ENCODE measurements around the gene FBXL22.

DNA sequence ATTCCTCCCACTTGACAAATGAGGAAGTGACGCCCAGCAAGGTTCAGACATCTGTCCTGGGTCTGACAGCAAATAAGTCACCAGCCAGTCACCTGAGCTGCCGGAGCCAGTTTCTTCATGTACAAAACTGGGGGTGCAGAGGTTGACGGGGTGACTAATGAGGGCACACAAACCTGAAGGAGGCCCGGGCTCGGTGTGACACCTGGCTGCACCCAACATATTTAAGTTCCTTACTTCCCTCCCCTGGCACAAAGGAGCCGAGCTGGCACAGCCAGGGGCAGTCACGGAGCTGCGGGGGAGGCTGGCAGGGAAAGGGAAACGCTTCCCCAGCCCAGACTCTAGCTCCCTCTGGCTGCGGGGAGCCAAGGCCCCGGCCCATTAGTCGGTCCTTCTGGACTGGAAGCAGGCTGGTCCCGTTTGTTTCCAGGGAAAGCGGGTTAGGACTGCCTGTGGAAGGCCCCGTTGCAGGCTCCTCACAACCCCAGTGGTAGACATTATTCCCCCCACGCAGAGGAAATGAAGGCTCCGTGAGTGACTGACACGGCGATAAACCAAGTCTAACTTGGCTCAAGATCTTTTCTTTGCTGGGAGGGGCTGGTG is 2.3 kb downstream of the FBXL22 start:
- TF ChIP-seq, protein P1, sequence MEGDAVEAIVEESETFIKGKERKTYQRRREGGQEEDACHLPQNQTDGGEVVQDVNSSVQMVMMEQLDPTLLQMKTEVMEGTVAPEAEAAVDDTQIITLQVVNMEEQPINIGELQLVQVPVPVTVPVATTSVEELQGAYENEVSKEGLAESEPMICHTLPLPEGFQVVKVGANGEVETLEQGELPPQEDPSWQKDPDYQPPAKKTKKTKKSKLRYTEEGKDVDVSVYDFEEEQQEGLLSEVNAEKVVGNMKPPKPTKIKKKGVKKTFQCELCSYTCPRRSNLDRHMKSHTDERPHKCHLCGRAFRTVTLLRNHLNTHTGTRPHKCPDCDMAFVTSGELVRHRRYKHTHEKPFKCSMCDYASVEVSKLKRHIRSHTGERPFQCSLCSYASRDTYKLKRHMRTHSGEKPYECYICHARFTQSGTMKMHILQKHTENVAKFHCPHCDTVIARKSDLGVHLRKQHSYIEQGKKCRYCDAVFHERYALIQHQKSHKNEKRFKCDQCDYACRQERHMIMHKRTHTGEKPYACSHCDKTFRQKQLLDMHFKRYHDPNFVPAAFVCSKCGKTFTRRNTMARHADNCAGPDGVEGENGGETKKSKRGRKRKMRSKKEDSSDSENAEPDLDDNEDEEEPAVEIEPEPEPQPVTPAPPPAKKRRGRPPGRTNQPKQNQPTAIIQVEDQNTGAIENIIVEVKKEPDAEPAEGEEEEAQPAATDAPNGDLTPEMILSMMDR (IDR thresholded peaks at IDR 0.05): peak; percentile 74 to 89 (median 84)
- no peak for TF ChIP-seq POLR2A (IDR thresholded peaks at IDR 0.05)
